Non-pigmented ciliary epithelial cell (primary cell): ENCODE results near the gene LANCL1.

Source experiments
- DNase-seq: peaks from one replicate; pipeline ENCODE4 v3.0.0-alpha.2; 2010; ENCODE audit warnings: low read depth

The LANCL1 gene

GRCh38 chr2:210476194-210477128, at the start of gene LANCL1:
TSS of gene LANCL1 (minus strand) at chr2:210476759. CDS start at chr2:210476396, 363 bp downstream.
- DNase-seq, result peak; percentile 42

GRCh38 chr2:210524533-210524932, 48.0 kb upstream of the LANCL1 start:
- DNase-seq, result no peak

- DNase-seq, result no peak
Observed at GRCh38 chr2:210523650-210524289, 47.2 kb upstream of the LANCL1 start.

GRCh38 chr2:210522399-210522798, 45.8 kb upstream of the LANCL1 start:
- DNase-seq, result no peak

- no peak for DNase-seq
Observed at GRCh38 chr2:210519594-210519993, 43.0 kb upstream of the LANCL1 start.

GRCh38 chr2:210517264-210517663, 40.7 kb upstream of the LANCL1 start:
- DNase-seq, result no peak

- DNase-seq, result no peak
Observed at GRCh38 chr2:210515911-210516310, 39.4 kb upstream of the LANCL1 start.

- no peak for DNase-seq
Observed at GRCh38 chr2:210503725-210504191, 27.2 kb upstream of the LANCL1 start.

GRCh38 chr2:210503001-210503623, 26.6 kb upstream of the LANCL1 start:
- DNase-seq, result peak; percentile 8

- no peak for DNase-seq
Observed at GRCh38 chr2:210496512-210496911, 20.0 kb upstream of the LANCL1 start.

GRCh38 chr2:210493528-210493927, 17.0 kb upstream of the LANCL1 start:
- DNase-seq, result no peak

GRCh38 chr2:210481601-210482175, 5.1 kb upstream of the LANCL1 start:
- no peak for DNase-seq

- no peak for DNase-seq
Observed at GRCh38 chr2:210480764-210481163, 4.2 kb upstream of the LANCL1 start.

GRCh38 chr2:210480079-210480478, 3.5 kb upstream of the LANCL1 start:
- DNase-seq, result no peak

- DNase-seq, result no peak
Observed at GRCh38 chr2:210478661-210479060, 2.1 kb upstream of the LANCL1 start.

- DNase-seq, result no peak
Observed at GRCh38 chr2:210477496-210477895, 937 bp upstream of the LANCL1 start.

- DNase-seq, result no peak
Observed at GRCh38 chr2:210475706-210476105, 853 bp downstream of the LANCL1 start.

- no peak for DNase-seq
Observed at GRCh38 chr2:210474776-210475175, 1.8 kb downstream of the LANCL1 start.

GRCh38 chr2:210461401-210461800, 15.2 kb downstream of the LANCL1 start:
- no peak for DNase-seq

GRCh38 chr2:210460322-210461227, 16.0 kb downstream of the LANCL1 start:
- no peak for DNase-seq

GRCh38 chr2:210459880-210460279, 16.7 kb downstream of the LANCL1 start:
- DNase-seq, result no peak
